ENCODE results near the gene DNAJC12.

GRCh38 chr10:67809107-67809506 lies 28.9 kb downstream of the DNAJC12 start:
- no peak for TF ChIP-seq CTCF (IDR thresholded peaks at IDR 0.05; ENCODE audit: low read length)
- TF ChIP-seq EZH2phosphoT487 (IDR thresholded peaks at IDR 0.05; ENCODE audit: low read length) = no peak
- no peak for TF ChIP-seq EZH2 (optimal IDR thresholded peaks at IDR 0.05; ENCODE audit: low read depth, low read length)
